CD14-positive monocyte (primary cell): ENCODE results near the gene TRIM47. TPM values are rescaled to one million over a fixed set of nuclear protein-coding genes. Genes with fewer than 3 reads are reported as not detected.

Experiments
- DNase-seq, 3 donors: peaks; one replicate each; pipeline ENCODE4 v3.0.0-alpha.2; 2011 to 2022
- H2AFZ ChIP-seq: 2 replicates; pipeline ENCODE4 v1.6.0; 2012; ENCODE audit warnings: mild to moderate bottlenecking, low read depth, low read length, inconsistent platforms; ENCODE audit not compliant: insufficient read depth, poor library complexity, severe bottlenecking
- H3K27ac ChIP-seq, 2 donors: 1 replicate in 1 of 2; 2 replicates in 1 of 2; pipeline ENCODE4 v1.5.1; 2012 to 2013; ENCODE audit warnings: low read length in 2 of 2, control low read depth in 1 of 2, inconsistent platforms in 1 of 2, low read depth in 1 of 2, mild to moderate bottlenecking in 1 of 2
- H3K27me3 ChIP-seq, 2 donors: one replicate each; pipeline versions ENCODE4 v1.6.0 to v1.6.1; 2011 to 2013; ENCODE audit warnings: low read length in 2 of 2; ENCODE audit not compliant: control insufficient read depth in 2 of 2, insufficient read depth in 2 of 2
- H3K36me3 ChIP-seq, 2 donors: replicated peaks in 1 of 2; 1 replicate in 1 of 2; 2 replicates in 1 of 2; pipeline versions ENCODE4 v1.5.1 to v1.6.1; 2012 to 2013; ENCODE audit warnings: low read length in 2 of 2, control low read depth in 1 of 2, inconsistent platforms in 1 of 2, mild to moderate bottlenecking in 1 of 2; ENCODE audit not compliant: insufficient read depth in 2 of 2, control insufficient read depth in 1 of 2
- H3K4me1 ChIP-seq, 2 donors: 1 replicate in 1 of 2; 2 replicates in 1 of 2; pipeline versions ENCODE4 v1.5.1 to v1.6.1; 2012 to 2013; ENCODE audit warnings: low read length in 2 of 2, control low read depth in 1 of 2, inconsistent platforms in 1 of 2, mild to moderate bottlenecking in 1 of 2, moderate library complexity in 1 of 2; ENCODE audit not compliant: insufficient read depth in 2 of 2, control insufficient read depth in 1 of 2
- H3K4me2 ChIP-seq: replicated peaks from 2 replicates; pipeline ENCODE3; 2012; ENCODE audit warnings: low read length, moderate library complexity, mild to moderate bottlenecking; ENCODE audit not compliant: poor library complexity, severe bottlenecking; ENCODE audit errors: extremely low read depth
- H3K4me3 ChIP-seq, 3 experiments: fragments of 200-600 bp in 1 of 3; sonication (generic) in 1 of 3; replicated peaks in 1 of 3; 1 replicate in 2 of 3; 2 replicates in 1 of 3; pipeline ENCODE4 v1.5.1; 2011 to 2013; ENCODE audit warnings: low read length in 3 of 3, mild to moderate bottlenecking in 3 of 3, control low read depth in 2 of 3, low read depth in 2 of 3, inconsistent platforms in 1 of 3, moderate library complexity in 1 of 3
- H3K79me2 ChIP-seq: 2 replicates; pipeline ENCODE4 v1.6.0; 2012; ENCODE audit warnings: mild to moderate bottlenecking, control low read depth, inconsistent platforms, low read length, moderate library complexity; ENCODE audit not compliant: insufficient read depth
- H3K9ac ChIP-seq: 2 replicates; pipeline ENCODE4 v1.6.0; 2017; ENCODE audit warnings: low read length, mild to moderate bottlenecking; ENCODE audit not compliant: insufficient read depth, poor library complexity, severe bottlenecking
- H3K9me3 ChIP-seq, 2 donors: replicated peaks in 1 of 2; 1 replicate in 1 of 2; 2 replicates in 1 of 2; pipeline versions ENCODE4 v1.5.1 to v1.6.1; 2012 to 2013; ENCODE audit warnings: low read length in 2 of 2, control low read depth in 1 of 2; ENCODE audit not compliant: control insufficient read depth in 1 of 2, insufficient read depth in 1 of 2
- H4K20me1 ChIP-seq: 2 replicates; pipeline ENCODE4 v1.6.0; 2012; ENCODE audit warnings: mild to moderate bottlenecking, low read length, control low read depth, moderate library complexity; ENCODE audit not compliant: insufficient read depth
- H3K27ac Mint-ChIP-seq, 7 donors: one replicate each; pipeline ENCODE4 v1.8.0; 2020; ENCODE audit warnings: mild to moderate bottlenecking in 7 of 7, mixed read lengths in 7 of 7, moderate library complexity in 6 of 7, inconsistent platforms in 2 of 7
- H3K27me3 Mint-ChIP-seq, 3 donors: one replicate each; pipeline ENCODE4 v1.8.0; 2021 to 2022; ENCODE audit warnings: low read depth in 3 of 3, mild to moderate bottlenecking in 3 of 3, mixed read lengths in 3 of 3, moderate library complexity in 3 of 3, inconsistent platforms in 1 of 3
- H3K36me3 Mint-ChIP-seq, 2 donors: one replicate each; pipeline ENCODE4 v1.8.0; 2020; ENCODE audit warnings: mixed read lengths in 2 of 2, inconsistent platforms in 1 of 2, mild to moderate bottlenecking in 1 of 2
- H3K4me1 Mint-ChIP-seq: one replicate; pipeline ENCODE4 v1.8.0; 2020; ENCODE audit warnings: mild to moderate bottlenecking, mixed read lengths
- H3K4me3 Mint-ChIP-seq, 2 donors: one replicate each; pipeline ENCODE4 v1.8.0; 2020; ENCODE audit warnings: mild to moderate bottlenecking in 2 of 2, mixed read lengths in 2 of 2, moderate library complexity in 1 of 2
- H3K9me3 Mint-ChIP-seq, 7 donors: one replicate each; pipeline ENCODE4 v1.8.0; 2020 to 2022; ENCODE audit warnings: mixed read lengths in 7 of 7, mild to moderate bottlenecking in 6 of 7, moderate library complexity in 6 of 7, inconsistent platforms in 2 of 7
- CTCF ChIP-seq: fragments of 200-600 bp; IDR thresholded peaks from one replicate; pipeline ENCODE4 v1.8.0; 2022; ENCODE audit warnings: antibody characterized with exemption, mild to moderate bottlenecking
- WGBS: methylation state at CpG from one replicate; pipeline ENCODE4 v1.1.5; 2013; ENCODE audit warnings: missing lambda C conversion rate; ENCODE audit not compliant: insufficient coverage; 5-methylcytosine and 5-hydroxymethylcytosine counted together
- intact Hi-C, 2 donors: fragments of 100-400 bp; cut with micrococcal nuclease; formaldehyde crosslinking; loops; one replicate each; pipeline versions ENCODE4 v1.15.0 to v1.15.1; 2023
- polyA plus RNA-seq, 3 donors: library from polyadenylated mRNA; depleted of rRNA in 1 of 3; unstranded in 2 of 3; stranded (reverse) in 1 of 3; fragments of 300-500 nt in 2 of 3; fragments of >200 nt in 1 of 3; fragmentation: Illumina TruSeq in 2 of 3; gene quantifications; 1 replicate in 2 of 3; 2 replicates in 1 of 3; pipeline ENCODE4 v1.2.3, GENCODE V29; 2012 to 2021

Gene TRIM47
- polyA plus RNA-seq, 3 donors, result 0.20 TPM; not detected in 2

GRCh38 chr17:75909051-75909811 lies 30.9 kb upstream of the TRIM47 start:
- H3K27me3 Mint-ChIP-seq, result peaks cover 0 to 3% (median 2%) of the 10 kb centered on the region in 3 donors
- Histone ChIP-seq H2AFZ (no peak overlapping the region), H3K9me3 (no peaks in the 10 kb centered on the region), H3K4me1 (peaks cover 13 to 17% of the 10 kb centered on the region in 2 donors), H3K27ac (no peak overlapping the region), H3K9ac (no peak overlapping the region), H3K4me3 (no peak overlapping the region), H3K4me2 (no peak overlapping the region), H3K36me3 (no peaks in the 10 kb centered on the region), H3K27me3 (no peaks in the 10 kb centered on the region), H3K79me2 (peaks cover 2% of the 10 kb centered on the region), H4K20me1 (no peaks in the 10 kb centered on the region)
- H3K27ac Mint-ChIP-seq, result no peak overlapping the region
- 92% methylated on average over 9 of the region's 14 CpGs for WGBS
- H3K36me3 Mint-ChIP-seq, result no peaks in the 10 kb centered on the region
- DNase-seq, result no peak
- H3K4me3 Mint-ChIP-seq, result no peak overlapping the region
- H3K9me3 Mint-ChIP-seq, result peaks cover 0 to 2% (median 0%) of the 10 kb centered on the region in 7 donors
- intact Hi-C loops, result no loop called here
- H3K4me1 Mint-ChIP-seq, result peaks cover 13% of the 10 kb centered on the region
- TF ChIP-seq CTCF, result no peak

GRCh38 chr17:75908201-75908600 lies 29.8 kb upstream of the TRIM47 start:
- Histone ChIP-seq H3K79me2 (peaks cover 13% of the 10 kb centered on the region), H2AFZ (no peak overlapping the region), H3K27me3 (no peaks in the 10 kb centered on the region), H3K36me3 (no peaks in the 10 kb centered on the region), H3K9me3 (no peaks in the 10 kb centered on the region), H3K4me1 (peaks cover 19 to 23% of the 10 kb centered on the region in 2 donors), H3K9ac (no peak overlapping the region), H4K20me1 (no peaks in the 10 kb centered on the region), H3K4me2 (no peak overlapping the region), H3K27ac (no peak overlapping the region), H3K4me3 (no peak overlapping the region)
- H3K9me3 Mint-ChIP-seq, result no peaks in the 10 kb centered on the region
- DNase-seq, result no peak
- peaks cover 0 to 3% (median 2%) of the 10 kb centered on the region in 3 donors for H3K27me3 Mint-ChIP-seq
- no peak for TF ChIP-seq CTCF
- peaks cover 15% of the 10 kb centered on the region for H3K4me1 Mint-ChIP-seq
- H3K27ac Mint-ChIP-seq, result no peak overlapping the region
- no peak overlapping the region for H3K4me3 Mint-ChIP-seq
- no peaks in the 10 kb centered on the region for H3K36me3 Mint-ChIP-seq
- intact Hi-C loops, result no loop called here
- WGBS, result 92% methylated on average over 5 of the region's 6 CpGs
